GM12865 (cell line): ENCODE results near the gene PRKCH.

Experiments
- DNase-seq: peaks from one replicate; pipeline ENCODE4 v3.0.0; 2010; ENCODE audit warnings: low read depth
- H3K4me3 ChIP-seq: 2 replicates; pipeline ENCODE4 v1.5.1; 2011; ENCODE audit warnings: mild to moderate bottlenecking, low read depth, low read length, control low read depth
- CTCF ChIP-seq: IDR thresholded peaks from 2 replicates; pipeline ENCODE4 v1.5.1; 2011; ENCODE audit warnings: low read length, control low read depth, low read depth, inconsistent platforms; ENCODE audit not compliant: insufficient read depth; ENCODE audit errors: missing control alignments

Gene PRKCH

GRCh38 chr14:61530896-61531295, 209.5 kb downstream of the PRKCH start:
- no peak overlapping the region for H3K4me3 ChIP-seq
- no peak for DNase-seq
- no peak for TF ChIP-seq CTCF

- H3K4me3 ChIP-seq, result no peak overlapping the region
- no peak for DNase-seq
- TF ChIP-seq CTCF, result no peak
Measured at GRCh38 chr14:61531465-61532122, 210.2 kb downstream of the PRKCH start.

- no peak overlapping the region for H3K4me3 ChIP-seq
- no peak for TF ChIP-seq CTCF
- no peak for DNase-seq
Measured at GRCh38 chr14:61532123-61532505, 210.7 kb downstream of the PRKCH start.

GRCh38 chr14:61532763-61533162, 211.4 kb downstream of the PRKCH start:
- no peak overlapping the region for H3K4me3 ChIP-seq
- no peak for DNase-seq
- no peak for TF ChIP-seq CTCF

- no peak for TF ChIP-seq CTCF
- DNase-seq, result no peak
- no peak overlapping the region for H3K4me3 ChIP-seq
Measured at GRCh38 chr14:61533513-61534255, 212.3 kb downstream of the PRKCH start.

- no peak for TF ChIP-seq CTCF
- no peak for DNase-seq
- H3K4me3 ChIP-seq, result no peak overlapping the region
Measured at GRCh38 chr14:61535032-61535431, 213.7 kb downstream of the PRKCH start.

GRCh38 chr14:61535458-61535857, 214.1 kb downstream of the PRKCH start:
- DNase-seq, result no peak
- TF ChIP-seq CTCF, result no peak
- no peak overlapping the region for H3K4me3 ChIP-seq
